Measurements from ENCODE around the gene RAB11FIP5.

RAB11FIP5 gene

DNA sequence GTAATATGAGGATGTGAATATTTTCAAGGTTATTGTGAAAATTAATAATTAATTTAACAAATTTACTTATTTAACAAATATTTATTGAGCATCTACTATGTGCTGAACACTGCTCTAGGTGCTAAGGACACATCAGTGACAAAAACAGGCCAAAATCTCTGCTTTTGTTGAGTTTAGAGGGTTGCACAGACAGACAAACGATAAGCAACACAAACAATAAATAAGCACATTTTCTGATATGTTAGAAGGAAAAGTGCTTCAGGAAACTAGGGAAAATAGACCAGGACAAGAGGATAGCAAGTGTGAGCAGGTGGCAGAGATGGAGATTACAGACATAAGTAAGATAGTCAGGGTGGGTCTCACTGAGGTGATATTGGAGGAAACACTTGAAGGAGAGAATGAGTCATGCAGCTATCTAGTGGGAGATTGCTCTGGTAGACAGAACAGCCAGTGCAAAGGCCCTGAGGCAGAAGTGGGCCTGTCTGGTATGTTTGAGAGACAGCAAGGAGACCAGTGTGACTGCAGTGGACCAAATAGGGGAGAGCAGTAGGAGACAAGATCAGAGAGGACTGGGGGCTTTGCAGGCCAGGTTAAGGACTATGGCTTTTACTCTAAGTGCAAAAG, 79.5 kb downstream of the RAB11FIP5 start:
- no peak for DNase-seq

GRCh38 chr2:73032702-73033097, 80.0 kb downstream of the RAB11FIP5 start:
- DNase-seq, result no peak

GRCh38 chr2:73031725-73032701, 80.7 kb downstream of the RAB11FIP5 start:
- DNase-seq, result no peak

DNA sequence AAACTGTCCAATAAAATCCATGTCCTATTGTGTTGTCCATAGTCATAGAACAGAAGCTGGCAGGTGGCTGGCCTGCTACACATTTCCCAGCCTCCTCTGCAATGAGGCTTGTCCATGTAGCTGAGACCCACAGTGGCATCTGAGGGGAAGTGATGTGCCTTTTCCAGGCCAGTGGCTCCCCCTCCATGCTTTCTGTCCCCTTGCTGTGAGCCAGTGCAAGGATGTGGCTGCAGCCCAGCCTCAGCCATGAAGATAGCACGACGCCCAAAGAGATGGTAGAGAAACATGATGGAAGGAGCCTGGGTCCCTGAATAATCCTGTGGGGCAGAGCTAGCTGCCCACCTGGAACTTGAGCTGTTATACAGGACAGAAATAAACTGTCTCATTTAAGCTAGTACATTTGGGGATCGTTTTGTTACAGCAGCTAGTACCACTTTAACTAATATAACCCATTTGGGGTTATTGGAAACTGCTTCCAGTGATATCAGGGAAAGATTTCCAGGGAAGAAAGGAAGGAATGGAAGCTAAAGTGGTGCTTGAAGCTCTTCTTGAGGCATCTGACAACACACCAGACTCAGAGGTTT, 81.6 kb downstream of the RAB11FIP5 start:
- no peak for DNase-seq

- DNase-seq, result no peak
Observed at GRCh38 chr2:73028841-73029240, 83.9 kb downstream of the RAB11FIP5 start.

- no peak for DNase-seq
Observed at GRCh38 chr2:73027340-73027739, 85.4 kb downstream of the RAB11FIP5 start.

GRCh38 chr2:73023497-73023896, 89.3 kb downstream of the RAB11FIP5 start:
- no peak for DNase-seq
